ENCODE data around the gene RGS4. TPM values are rescaled to one million over a fixed set of nuclear protein-coding genes. Genes with fewer than 3 reads are reported as not detected.

RGS4 gene
- total and polyA plus RNA-seq, 8 donors: 0.46 to 15.0 (median 2.7) TPM

GRCh38 chr1:163102590-163102989 is 33.4 kb downstream of the RGS4 start:
- no peak overlapping the region for H3K4me3 ChIP-seq
- H3K27ac ChIP-seq: no peak overlapping the region
- no peaks in the 10 kb centered on the region for H3K36me3 ChIP-seq
- H3K4me1 ChIP-seq: no peaks in the 10 kb centered on the region
- no peak for FAIRE-seq
- no peaks in the 10 kb centered on the region for H3K27me3 ChIP-seq
- no peaks in the 10 kb centered on the region for H3K9me3 ChIP-seq
- no peak for TF ChIP-seq CTCF (IDR thresholded peaks at IDR 0.05)
- intact Hi-C loops (cut with DNase I): no loop called here
- 30 to 46% methylated on average over 1 of the region's 1 CpG for WGBS, 2 donors
- DNase-seq: no peak
- no peak for ATAC-seq

- ATAC-seq: peak in 1 of 4 donors; percentile 30
- H3K4me1 ChIP-seq: no peaks in the 10 kb centered on the region
- TF ChIP-seq CTCF (IDR thresholded peaks at IDR 0.05): no peak
- intact Hi-C loops (cut with DNase I): no loop called here
- 38 to 40% methylated on average over 4 of the region's 4 CpGs for WGBS, 2 donors
- H3K27ac ChIP-seq: no peak overlapping the region
- FAIRE-seq: no peak
- H3K36me3 ChIP-seq: no peaks in the 10 kb centered on the region
- no peaks in the 10 kb centered on the region for H3K9me3 ChIP-seq
- no peaks in the 10 kb centered on the region for H3K27me3 ChIP-seq
- no peak for DNase-seq
- H3K4me3 ChIP-seq: no peak overlapping the region
These were observed 35.4 kb downstream of the RGS4 start for GRCh38 chr1:163104385-163105099.

GRCh38 chr1:163106364-163106987 is 37.3 kb downstream of the RGS4 start:
- no peak for ATAC-seq

GRCh38 chr1:163107655-163108054 is 38.5 kb downstream of the RGS4 start:
- no peaks in the 10 kb centered on the region for H3K36me3 ChIP-seq
- WGBS, 2 donors: 74 to 82% methylated on average over 5 of the region's 5 CpGs
- no peaks in the 10 kb centered on the region for H3K27me3 ChIP-seq
- no peak for TF ChIP-seq CTCF (IDR thresholded peaks at IDR 0.05)
- H3K4me3 ChIP-seq: no peak overlapping the region
- H3K4me1 ChIP-seq: no peaks in the 10 kb centered on the region
- intact Hi-C loops (cut with DNase I): no loop called here
- no peak for FAIRE-seq
- no peak for ATAC-seq
- no peak overlapping the region for H3K27ac ChIP-seq
- DNase-seq: no peak
- no peaks in the 10 kb centered on the region for H3K9me3 ChIP-seq

More at GRCh38 chr1:163106364-163106987, 37.3 kb downstream of the RGS4 start:
- no peak for DNase-seq
- no peak overlapping the region for H3K4me3 ChIP-seq
- no peak for FAIRE-seq
- no peaks in the 10 kb centered on the region for H3K9me3 ChIP-seq
- no peak overlapping the region for H3K27ac ChIP-seq
- TF ChIP-seq CTCF (IDR thresholded peaks at IDR 0.05): no peak
- intact Hi-C loops (cut with DNase I): no loop called here
- H3K27me3 ChIP-seq: no peaks in the 10 kb centered on the region
- WGBS, 2 donors: 66% methylated on average over 2 of the region's 2 CpGs
- no peaks in the 10 kb centered on the region for H3K4me1 ChIP-seq
- no peaks in the 10 kb centered on the region for H3K36me3 ChIP-seq

- WGBS, 2 donors: 39 to 72% methylated on average over 1 of the region's 1 CpG
- no peaks in the 10 kb centered on the region for H3K36me3 ChIP-seq
These were observed 46.7 kb downstream of the RGS4 start for GRCh38 chr1:163115887-163116286.

More at GRCh38 chr1:163115887-163116286, 46.7 kb downstream of the RGS4 start:
- no peaks in the 10 kb centered on the region for H3K27me3 ChIP-seq
- no peaks in the 10 kb centered on the region for H3K9me3 ChIP-seq
- DNase-seq (no peak), FAIRE-seq (no peak), ATAC-seq (no peak)
- H3K27ac ChIP-seq: no peak overlapping the region
- no peak for TF ChIP-seq CTCF (IDR thresholded peaks at IDR 0.05)
- no peak overlapping the region for H3K4me3 ChIP-seq
- intact Hi-C loops (cut with DNase I): no loop called here
- no peaks in the 10 kb centered on the region for H3K4me1 ChIP-seq

Data from pancreas (tissue), 10 donors.